Measurements from ENCODE around the gene GNPTG.

DNA sequence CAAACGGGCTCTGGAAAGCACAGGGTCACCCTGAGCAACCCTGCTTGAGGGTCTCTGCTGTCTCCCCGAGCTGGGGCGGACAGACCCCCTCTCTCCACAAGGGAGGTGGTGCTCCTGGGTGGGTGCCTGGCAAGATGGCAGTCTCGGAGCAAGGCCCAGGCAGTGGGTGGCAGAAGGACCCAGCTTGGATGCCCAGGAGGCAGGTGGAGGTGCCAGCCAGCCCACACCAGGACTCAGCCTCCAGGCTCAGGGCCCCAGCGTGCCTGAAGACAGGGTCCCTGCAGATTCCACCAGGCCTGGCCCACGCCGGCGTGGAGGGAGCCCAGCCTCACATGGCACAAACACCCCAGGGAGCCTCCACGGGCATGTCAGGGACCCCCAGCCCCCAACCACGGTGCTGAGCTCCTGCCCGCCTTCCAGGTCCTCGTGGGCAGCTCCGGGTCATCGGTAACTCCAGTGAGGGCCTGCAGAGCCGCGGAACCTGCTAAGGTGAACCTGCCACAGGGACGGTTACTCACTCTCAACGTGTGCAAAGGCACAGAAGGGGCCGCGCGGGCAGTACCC lies 42.0 kb downstream of the GNPTG start:
- TF ChIP-seq POLR2AphosphoS5 (IDR thresholded peaks at IDR 0.05; ENCODE audit: insufficient read depth, low read depth, low read length): no peak
- TF ChIP-seq, protein P1, sequence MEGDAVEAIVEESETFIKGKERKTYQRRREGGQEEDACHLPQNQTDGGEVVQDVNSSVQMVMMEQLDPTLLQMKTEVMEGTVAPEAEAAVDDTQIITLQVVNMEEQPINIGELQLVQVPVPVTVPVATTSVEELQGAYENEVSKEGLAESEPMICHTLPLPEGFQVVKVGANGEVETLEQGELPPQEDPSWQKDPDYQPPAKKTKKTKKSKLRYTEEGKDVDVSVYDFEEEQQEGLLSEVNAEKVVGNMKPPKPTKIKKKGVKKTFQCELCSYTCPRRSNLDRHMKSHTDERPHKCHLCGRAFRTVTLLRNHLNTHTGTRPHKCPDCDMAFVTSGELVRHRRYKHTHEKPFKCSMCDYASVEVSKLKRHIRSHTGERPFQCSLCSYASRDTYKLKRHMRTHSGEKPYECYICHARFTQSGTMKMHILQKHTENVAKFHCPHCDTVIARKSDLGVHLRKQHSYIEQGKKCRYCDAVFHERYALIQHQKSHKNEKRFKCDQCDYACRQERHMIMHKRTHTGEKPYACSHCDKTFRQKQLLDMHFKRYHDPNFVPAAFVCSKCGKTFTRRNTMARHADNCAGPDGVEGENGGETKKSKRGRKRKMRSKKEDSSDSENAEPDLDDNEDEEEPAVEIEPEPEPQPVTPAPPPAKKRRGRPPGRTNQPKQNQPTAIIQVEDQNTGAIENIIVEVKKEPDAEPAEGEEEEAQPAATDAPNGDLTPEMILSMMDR (IDR thresholded peaks at IDR 0.05; ENCODE audit: extremely low read depth in 1 of 2, insufficient read depth in 1 of 2, low read depth in 1 of 2, low read length in 2 of 2): no peak
